IPS-20b (cell line): ENCODE measurements around the gene DAGLA.

ENCODE experiments used
- H3K27ac ChIP-seq: one replicate; pipeline ENCODE4 v1.5.1; 2013; ENCODE audit warnings: low read length
- H3K27me3 ChIP-seq: 2 replicates; pipeline ENCODE4 v1.6.1; 2013; ENCODE audit warnings: mild to moderate bottlenecking, low read length, inconsistent platforms; ENCODE audit not compliant: insufficient read depth
- H3K36me3 ChIP-seq: 2 replicates; pipeline ENCODE4 v1.6.1; 2013; ENCODE audit warnings: low read depth, mild to moderate bottlenecking, inconsistent platforms, low read length, moderate library complexity; ENCODE audit not compliant: insufficient read depth
- H3K4me1 ChIP-seq: 2 replicates; pipeline ENCODE4 v1.6.1; 2013; ENCODE audit warnings: mild to moderate bottlenecking, control low read depth, inconsistent platforms, low read length, moderate library complexity; ENCODE audit not compliant: insufficient read depth
- H3K4me3 ChIP-seq: 2 replicates; pipeline ENCODE4 v1.5.1; 2013; ENCODE audit warnings: mild to moderate bottlenecking, low read length, inconsistent platforms
- H3K9ac ChIP-seq: 2 replicates; pipeline ENCODE4 v1.6.1; 2013; ENCODE audit warnings: low read depth, mild to moderate bottlenecking, inconsistent platforms, low read length, moderate library complexity
- H3K9me3 ChIP-seq: 2 replicates; pipeline ENCODE4 v1.6.1; 2013; ENCODE audit warnings: mild to moderate bottlenecking, low read depth, low read length, inconsistent platforms; ENCODE audit not compliant: insufficient read depth

Gene DAGLA

DNA sequence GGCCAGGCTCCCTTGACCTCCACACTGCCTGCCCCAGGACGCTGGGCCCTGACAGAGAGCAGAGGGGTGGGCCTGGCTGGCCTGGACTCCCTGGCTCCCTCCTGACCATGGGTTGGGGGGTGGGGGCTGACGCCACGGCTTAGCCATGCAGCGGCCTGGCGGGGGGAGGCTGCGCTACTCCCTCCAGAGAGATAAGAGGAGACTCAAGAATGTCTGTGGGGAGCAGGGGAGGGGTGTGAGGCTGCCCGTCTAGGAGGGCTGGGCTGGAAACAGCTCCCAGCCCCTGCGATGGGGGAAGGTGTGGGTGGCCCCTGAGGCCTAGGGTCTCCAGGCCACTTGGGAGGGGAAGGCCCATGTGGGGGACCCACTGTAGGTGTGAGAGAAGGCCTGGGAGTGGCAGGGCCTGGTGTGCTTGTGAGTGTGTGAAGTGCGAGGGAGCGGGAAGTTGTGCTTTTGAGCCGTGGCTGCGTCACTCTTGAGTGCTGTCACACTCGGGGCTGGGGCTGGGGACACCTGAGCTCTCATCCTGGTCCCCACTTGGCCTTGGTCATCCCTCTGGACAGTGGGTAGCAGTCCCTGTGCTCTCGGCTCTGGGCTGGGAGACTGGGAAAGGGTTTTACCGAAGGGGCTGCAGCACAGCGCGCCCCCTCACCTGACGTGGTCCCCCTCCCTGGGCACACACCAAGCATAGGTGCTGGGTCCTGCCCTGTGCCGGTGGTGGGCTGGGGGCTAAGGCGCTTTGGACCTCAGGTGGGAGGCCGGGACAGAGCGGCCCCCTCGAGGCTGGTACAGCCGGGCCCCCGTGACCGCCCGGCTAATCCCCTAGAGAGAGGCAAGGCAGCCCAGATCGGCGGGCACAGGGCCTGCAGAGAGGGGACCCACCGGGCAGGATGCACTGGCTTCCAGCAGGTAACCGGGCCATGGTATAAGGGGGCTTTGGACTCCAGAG lies 74.6 kb downstream of the DAGLA start:
- Histone ChIP-seq H3K4me1 (peaks cover 8% of the 10 kb centered on the region), H3K27ac (no peak overlapping the region), H3K9ac (no peak overlapping the region), H3K36me3 (no peaks in the 10 kb centered on the region), H3K27me3 (peaks cover 35% of the 10 kb centered on the region), H3K4me3 (no peak overlapping the region), H3K9me3 (no peaks in the 10 kb centered on the region)

DNA sequence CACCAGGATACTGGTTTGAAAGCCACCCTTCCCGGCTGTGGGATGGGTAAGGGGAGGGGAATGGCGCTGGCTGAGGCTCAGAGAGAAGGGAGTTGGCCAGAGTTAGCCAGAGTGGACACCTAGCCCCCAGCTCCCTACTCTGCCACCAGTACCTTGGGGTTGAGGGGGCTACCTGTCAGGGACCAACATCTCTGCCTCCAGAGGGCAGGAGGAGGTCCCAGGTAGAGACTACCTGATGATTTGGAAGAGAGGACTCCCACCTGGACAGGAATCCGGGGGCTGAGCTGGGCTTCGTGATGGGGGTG lies 75.9 kb downstream of the DAGLA start:
- no peaks in the 10 kb centered on the region for H3K36me3 ChIP-seq
- H3K27me3 ChIP-seq = peaks cover 29% of the 10 kb centered on the region
- no peak overlapping the region for H3K9ac ChIP-seq
- no peaks in the 10 kb centered on the region for H3K9me3 ChIP-seq
- H3K4me3 ChIP-seq = no peak overlapping the region
- H3K4me1 ChIP-seq = peaks cover 8% of the 10 kb centered on the region
- H3K27ac ChIP-seq = no peak overlapping the region

DNA sequence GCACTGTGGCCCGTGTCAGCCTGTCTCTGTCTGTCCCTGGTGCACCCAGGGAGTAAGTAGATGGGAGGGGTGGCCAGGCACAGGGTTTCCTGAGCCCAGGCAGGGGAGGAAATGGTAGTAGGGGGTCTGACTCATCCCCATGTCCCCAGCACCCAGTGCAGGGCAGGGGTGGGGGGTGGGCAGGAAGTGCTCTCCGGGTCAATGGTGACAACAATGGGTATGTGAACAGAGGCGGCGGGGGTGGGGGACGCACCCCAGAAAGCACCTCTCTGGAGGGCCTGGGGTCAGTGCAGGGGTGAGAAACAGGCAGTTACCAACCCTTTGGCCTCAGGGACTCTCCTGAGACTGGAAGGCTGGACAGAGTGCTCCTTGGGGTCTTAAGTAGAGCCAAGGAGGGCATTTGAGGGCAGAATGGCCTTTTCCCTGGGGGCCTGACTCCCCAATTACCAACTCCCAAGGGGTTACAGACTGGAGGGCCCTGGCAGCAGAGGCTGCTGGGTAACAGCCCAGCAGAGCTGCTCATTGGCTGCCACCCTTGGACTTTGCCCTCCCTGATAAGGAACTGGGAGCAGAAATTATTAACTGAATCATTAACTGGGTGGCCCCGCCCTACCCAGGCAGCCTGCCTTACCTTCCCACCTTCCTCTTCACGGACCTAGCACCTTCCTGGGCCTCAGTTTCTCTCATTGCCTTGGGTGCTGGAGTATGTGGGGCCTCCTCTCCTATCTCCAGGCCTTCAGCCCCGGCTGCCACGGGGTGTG lies 76.4 kb downstream of the DAGLA start:
- Histone ChIP-seq H3K27me3 (peaks cover 24% of the 10 kb centered on the region), H3K9me3 (no peaks in the 10 kb centered on the region), H3K27ac (no peak overlapping the region), H3K4me1 (peaks cover 8% of the 10 kb centered on the region), H3K4me3 (no peak overlapping the region), H3K9ac (no peak overlapping the region), H3K36me3 (no peaks in the 10 kb centered on the region)

DNA sequence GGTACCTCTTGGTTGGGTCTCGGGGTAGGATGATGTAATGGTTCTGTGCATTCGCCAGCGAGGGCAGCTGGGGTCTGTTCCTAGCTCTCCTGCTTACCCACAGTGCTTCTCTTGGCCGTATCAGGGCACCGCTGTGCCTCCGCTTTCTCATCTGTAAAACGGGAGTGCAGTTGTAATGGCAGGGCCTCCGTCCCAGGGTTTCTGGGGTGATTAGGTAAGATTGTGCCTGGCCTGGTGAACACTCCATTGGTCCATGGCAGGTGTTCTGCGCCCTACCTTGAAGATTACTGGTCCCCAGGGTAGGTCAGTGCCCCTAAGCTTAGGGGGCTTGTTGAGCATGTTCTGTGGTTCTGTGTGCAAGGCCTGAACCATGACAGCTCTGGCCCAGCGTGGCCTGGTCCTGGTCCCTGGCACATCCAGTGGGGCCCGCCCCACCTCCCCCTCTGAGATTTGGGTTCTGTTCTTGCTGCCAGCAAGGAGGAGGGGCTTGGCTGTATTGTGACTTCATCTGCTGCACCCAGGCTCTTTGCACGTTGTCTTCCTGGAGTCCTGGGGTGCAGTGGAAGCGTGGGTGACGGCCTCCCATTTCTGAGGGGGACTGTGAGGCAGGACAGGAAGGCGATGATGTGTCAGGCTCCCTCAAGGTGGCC lies 77.1 kb downstream of the DAGLA start:
- H3K36me3 ChIP-seq = no peaks in the 10 kb centered on the region
- H3K27me3 ChIP-seq = peaks cover 19% of the 10 kb centered on the region
- no peak overlapping the region for H3K9ac ChIP-seq
- peaks cover 8% of the 10 kb centered on the region for H3K4me1 ChIP-seq
- no peak overlapping the region for H3K4me3 ChIP-seq
- no peak overlapping the region for H3K27ac ChIP-seq
- no peaks in the 10 kb centered on the region for H3K9me3 ChIP-seq

DNA sequence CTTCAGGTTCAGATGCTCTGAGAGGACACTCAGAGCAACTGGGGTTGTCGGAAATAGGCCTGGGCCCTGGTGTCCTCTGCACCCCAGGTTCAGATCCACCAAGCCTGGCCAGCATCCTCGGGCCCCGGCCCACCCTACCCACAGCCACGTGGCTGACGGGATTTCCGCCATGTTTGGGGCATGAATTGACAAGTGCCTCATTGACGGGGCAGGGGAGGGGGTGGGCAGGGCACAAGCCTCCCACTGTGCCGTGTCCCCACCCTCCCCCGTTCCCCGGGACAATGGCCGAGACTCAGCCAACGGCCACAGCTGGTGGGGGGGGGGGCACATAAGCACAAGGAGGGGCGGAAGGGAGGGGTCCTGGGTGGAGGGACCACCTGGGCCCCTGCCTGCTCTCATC lies 80.8 kb downstream of the DAGLA start:
- Histone ChIP-seq H3K4me3 (no peak overlapping the region), H3K36me3 (no peaks in the 10 kb centered on the region), H3K27me3 (no peaks in the 10 kb centered on the region), H3K4me1 (peaks cover 8% of the 10 kb centered on the region; the same call in 1 of the 2 replicates), H3K9me3 (no peaks in the 10 kb centered on the region), H3K9ac (no peak overlapping the region), H3K27ac (no peak overlapping the region)

DNA sequence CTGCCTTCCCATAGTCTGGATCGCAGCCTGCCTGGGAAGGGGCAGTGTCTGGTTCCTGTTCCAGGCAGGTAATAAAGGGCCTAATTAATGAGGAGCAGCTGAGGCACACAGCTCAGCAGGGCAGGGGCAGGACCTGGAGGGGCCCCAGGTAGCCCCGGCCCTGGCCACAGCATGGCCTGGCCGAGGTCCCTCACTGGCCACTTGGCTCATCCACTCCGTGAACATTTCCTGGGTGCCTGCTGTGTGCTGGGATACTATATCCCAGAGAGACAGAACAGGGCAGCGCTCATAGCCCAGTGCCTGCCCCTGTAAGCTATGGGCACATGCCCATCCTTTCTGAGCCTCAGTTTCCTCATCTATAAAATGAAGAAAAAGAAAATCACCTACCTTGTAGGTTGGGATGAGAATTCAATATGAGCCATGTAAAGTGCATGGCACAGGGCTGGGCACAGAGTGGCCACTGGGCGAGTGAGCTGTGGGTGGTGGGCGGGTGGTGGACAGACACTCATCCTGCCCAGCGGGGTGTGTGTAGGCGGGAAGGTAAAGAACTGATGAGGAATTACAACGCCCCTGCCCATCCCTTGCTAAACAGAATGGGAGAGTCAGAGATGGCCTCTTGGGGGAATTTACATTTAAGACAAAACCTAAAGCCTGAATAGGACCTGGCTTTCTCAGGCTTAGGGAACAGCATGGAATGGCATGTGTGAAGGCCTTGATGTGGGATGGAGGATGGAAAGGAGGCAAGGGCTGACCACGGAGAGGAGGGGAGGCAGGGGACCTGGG lies 81.4 kb downstream of the DAGLA start:
- no peak overlapping the region for H3K27ac ChIP-seq
- no peak overlapping the region for H3K9ac ChIP-seq

DNA sequence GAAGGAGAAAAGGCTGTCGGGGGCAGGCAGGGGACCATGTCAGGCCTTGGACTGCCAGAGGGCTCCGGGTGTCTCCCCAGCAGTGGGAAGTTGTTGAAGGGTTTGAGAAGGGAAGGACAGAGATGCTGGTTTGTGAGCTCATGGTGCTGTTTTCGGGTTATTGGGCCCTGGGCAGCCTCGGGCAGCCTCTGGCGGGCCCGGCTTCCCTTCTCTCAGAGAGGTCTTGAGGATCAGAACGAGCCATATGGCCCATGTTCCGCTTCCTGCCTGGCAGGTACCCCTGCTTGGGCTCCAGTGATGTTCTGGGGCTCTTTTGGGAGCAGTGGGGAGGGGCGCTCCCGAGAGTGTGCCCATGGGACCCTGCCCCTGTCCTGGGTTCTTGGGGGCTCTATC lies 82.0 kb downstream of the DAGLA start:
- H3K4me1 ChIP-seq = no peaks in the 10 kb centered on the region; the same call in 1 of the 2 replicates
- H3K36me3 ChIP-seq = no peaks in the 10 kb centered on the region
- no peaks in the 10 kb centered on the region for H3K9me3 ChIP-seq
- no peak overlapping the region for H3K4me3 ChIP-seq
- H3K27me3 ChIP-seq = no peaks in the 10 kb centered on the region
- no peak overlapping the region for H3K27ac ChIP-seq
- no peak overlapping the region for H3K9ac ChIP-seq

More for the DNA sequence above, 81.4 kb downstream of the DAGLA start:
- no peaks in the 10 kb centered on the region for H3K36me3 ChIP-seq
- no peak overlapping the region for H3K4me3 ChIP-seq
- no peaks in the 10 kb centered on the region for H3K27me3 ChIP-seq
- H3K4me1 ChIP-seq = peaks cover 2% of the 10 kb centered on the region; the same call in 1 of the 2 replicates
- H3K9me3 ChIP-seq = no peaks in the 10 kb centered on the region

DNA sequence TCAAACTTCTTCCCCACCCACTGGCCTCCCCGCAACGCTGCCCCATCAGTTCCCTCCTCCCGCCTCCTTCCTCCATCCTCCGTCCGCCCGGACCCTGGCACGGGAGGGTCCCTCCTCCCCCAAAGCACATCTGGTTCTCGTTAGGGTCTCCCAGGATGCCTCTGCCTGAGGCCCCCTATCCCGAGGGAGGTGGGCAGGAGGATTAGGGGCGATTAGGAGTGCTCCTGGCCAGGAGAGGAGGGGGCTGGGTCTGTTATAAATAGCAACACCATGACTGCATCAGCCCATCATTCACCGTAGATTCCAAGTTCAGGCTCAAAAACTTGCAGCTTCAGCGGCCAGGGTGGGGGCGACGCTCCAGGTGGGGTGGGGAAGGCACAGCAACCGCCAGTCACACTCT lies 82.6 kb downstream of the DAGLA start:
- H3K36me3 ChIP-seq = no peaks in the 10 kb centered on the region
- no peaks in the 10 kb centered on the region for H3K9me3 ChIP-seq
- no peaks in the 10 kb centered on the region; the same call in 1 of the 2 replicates for H3K4me1 ChIP-seq
- no peak overlapping the region for H3K4me3 ChIP-seq
- no peak overlapping the region for H3K27ac ChIP-seq
- no peak overlapping the region for H3K9ac ChIP-seq
- H3K27me3 ChIP-seq = no peaks in the 10 kb centered on the region

DNA sequence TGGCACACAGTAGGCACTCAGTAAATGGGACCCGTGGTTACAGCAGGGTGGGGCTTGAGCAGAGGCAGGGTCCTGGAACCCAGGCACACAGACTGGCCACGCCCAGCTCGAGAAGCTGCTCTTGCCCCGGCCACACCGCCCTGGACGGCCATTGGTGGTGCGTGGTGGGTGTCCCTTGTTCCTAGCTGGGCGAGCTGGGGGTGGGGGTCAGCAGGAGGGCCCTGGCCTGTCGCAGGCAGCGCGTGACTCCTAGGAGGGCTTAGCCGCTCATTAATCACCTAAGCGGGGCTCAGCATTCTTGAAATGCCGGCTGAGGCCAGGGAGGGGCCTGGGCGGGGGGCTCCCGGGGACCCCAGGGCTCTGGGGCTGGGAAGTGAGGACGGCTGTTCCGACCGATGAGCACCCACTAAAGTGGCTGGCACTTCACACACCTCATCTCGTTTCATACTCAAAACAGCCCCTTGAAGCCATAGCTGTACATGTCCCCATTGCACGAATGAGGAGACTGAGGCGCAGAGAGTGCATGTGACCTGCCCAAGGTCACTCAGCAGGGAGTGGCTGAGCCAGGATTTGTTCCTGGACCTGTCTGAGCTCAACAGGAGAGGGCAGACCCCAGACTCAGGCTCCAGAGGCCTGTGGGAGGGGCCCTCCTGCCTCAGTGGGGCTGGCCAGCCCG lies 83.9 kb downstream of the DAGLA start:
- Histone ChIP-seq H3K27me3 (no peaks in the 10 kb centered on the region), H3K36me3 (no peaks in the 10 kb centered on the region), H3K4me1 (no peaks in the 10 kb centered on the region; the same call in 1 of the 2 replicates), H3K27ac (no peak overlapping the region), H3K9ac (no peak overlapping the region), H3K9me3 (no peaks in the 10 kb centered on the region), H3K4me3 (no peak overlapping the region)

DNA sequence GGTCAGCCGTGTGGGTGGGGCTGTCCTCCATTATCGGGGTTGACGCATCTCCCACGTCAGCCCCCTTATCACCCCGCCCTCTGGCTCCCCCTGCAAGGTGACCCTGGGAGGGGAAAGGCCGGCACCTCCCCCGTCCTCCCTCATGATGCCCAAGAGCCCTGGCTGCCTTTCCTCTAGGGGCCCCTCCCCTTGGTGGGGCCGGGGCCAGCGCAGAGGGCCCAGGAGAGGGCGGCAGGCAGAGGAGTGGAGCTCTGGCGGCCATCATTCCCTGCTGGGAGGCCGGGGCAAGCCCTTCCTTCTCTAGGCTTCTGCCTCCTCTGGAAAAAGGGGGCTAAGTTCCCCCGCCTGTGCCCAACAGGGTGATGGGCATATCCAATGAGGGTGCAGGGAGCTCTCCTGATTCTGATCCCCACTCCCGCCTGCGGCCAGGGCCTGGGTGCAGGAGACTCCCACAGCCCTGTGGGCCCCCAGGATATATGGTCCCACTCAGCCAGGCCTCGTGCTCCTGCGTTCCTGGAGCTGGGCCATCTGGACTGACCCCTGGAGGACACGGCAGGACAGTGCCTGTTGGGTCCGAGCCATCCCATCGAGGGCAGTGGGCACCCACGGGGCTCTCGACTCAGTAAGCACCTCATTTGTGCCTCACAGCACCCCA lies 84.5 kb downstream of the DAGLA start:
- H3K27me3 ChIP-seq = no peaks in the 10 kb centered on the region
- no peak overlapping the region for H3K27ac ChIP-seq

More for the DNA sequence above, 84.5 kb downstream of the DAGLA start:
- Histone ChIP-seq H3K9ac (no peak overlapping the region), H3K4me3 (no peak overlapping the region), H3K36me3 (no peaks in the 10 kb centered on the region), H3K4me1 (no peaks in the 10 kb centered on the region; the same call in 1 of the 2 replicates), H3K9me3 (no peaks in the 10 kb centered on the region)
